IMR-90 (cell line): ENCODE results near the gene GBA3. TPM values are rescaled to one million over a fixed set of nuclear protein-coding genes. Genes with fewer than 3 reads are reported as not detected.

Experiments
- ATAC-seq: fragments of 200-7000 bp; cut with Tn5 transposase; 2 replicates; pipeline ENCODE4 v1.9.1; 2020; ENCODE audit warnings: low read depth, mild to moderate bottlenecking, moderate library complexity
- BruUV-seq: library from RNA; stranded (reverse); fragments of 400-500 nt; replicated peaks from 2 replicates; lab custom pipeline; 2021; lab: Mats Ljungman, UMichigan
- CTCF ChIA-PET: fragments of 300-600 bp; formaldehyde crosslinking; extraction: SDS; loops from one replicate; lab custom pipeline; 2021; ENCODE audit warnings: antibody characterized with exemption; lab: Yijun Ruan, JAX
- POLR2A ChIA-PET: fragments of 300-600 bp; sonication (Branson Sonifier 250); formaldehyde crosslinking; loops from one replicate; lab custom pipeline; 2022; ENCODE audit warnings: antibody characterized with exemption; ENCODE audit not compliant: unreplicated experiment; lab: Charles Lee
- DNase-seq: peaks from one replicate; pipeline ENCODE4 v3.0.0; 2013
- H2AFZ ChIP-seq: replicated peaks from 2 replicates; pipeline ENCODE3; 2013; ENCODE audit warnings: low read length, mild to moderate bottlenecking; ENCODE audit not compliant: poor library complexity
- H2AK5ac ChIP-seq: 2 replicates; pipeline ENCODE4 v1.6.1; 2013; ENCODE audit warnings: low read depth, low read length, inconsistent platforms
- H2AK9ac ChIP-seq: replicated peaks from 2 replicates; pipeline ENCODE3; 2013; ENCODE audit warnings: mild to moderate bottlenecking, low read depth, low read length, moderate library complexity; ENCODE audit not compliant: poor library complexity
- H2BK120ac ChIP-seq: 2 replicates; pipeline ENCODE4 v1.6.1; 2013; ENCODE audit warnings: low read depth, low read length, inconsistent platforms
- H2BK15ac ChIP-seq: 3 replicates; pipeline ENCODE4 v1.6.1; 2013; ENCODE audit warnings: low read depth, low read length, inconsistent platforms
- H2BK20ac ChIP-seq: 2 replicates; pipeline ENCODE4 v1.6.1; 2013; ENCODE audit warnings: low read depth, mild to moderate bottlenecking, inconsistent platforms, low read length, moderate library complexity
- H2BK5ac ChIP-seq: 2 replicates; pipeline ENCODE4 v1.6.1; 2013; ENCODE audit warnings: mild to moderate bottlenecking, low read depth, low read length, inconsistent platforms; ENCODE audit not compliant: poor library complexity, severe bottlenecking
- H3K14ac ChIP-seq: replicated peaks from 2 replicates; pipeline ENCODE4 v1.6.1; 2013; ENCODE audit warnings: low read depth, low read length, inconsistent platforms
- H3K18ac ChIP-seq: 2 replicates; pipeline ENCODE4 v1.6.1; 2013; ENCODE audit warnings: low read depth, low read length, control low read depth
- H3K23ac ChIP-seq: 2 replicates; pipeline ENCODE4 v1.6.1; 2013; ENCODE audit warnings: low read depth, low read length, inconsistent platforms
- H3K27ac ChIP-seq: 2 replicates; pipeline ENCODE4 v1.5.1; 2013; ENCODE audit warnings: mild to moderate bottlenecking, control low read depth, low read length; ENCODE audit not compliant: insufficient read depth
- H3K27me3 ChIP-seq: 2 replicates; pipeline ENCODE4 v1.6.1; 2013; ENCODE audit warnings: low read length; ENCODE audit not compliant: control insufficient read depth, insufficient read depth
- H3K36me3 ChIP-seq: 2 replicates; pipeline ENCODE4 v1.6.1; 2013; ENCODE audit warnings: low read length, mixed read lengths; ENCODE audit not compliant: control insufficient read depth, insufficient read depth
- H3K4ac ChIP-seq: 2 replicates; pipeline ENCODE4 v1.6.1; 2013; ENCODE audit warnings: low read depth, low read length, inconsistent platforms
- H3K4me1 ChIP-seq: 2 replicates; pipeline ENCODE4 v1.6.1; 2013; ENCODE audit warnings: low read length, mixed read lengths; ENCODE audit not compliant: control insufficient read depth, insufficient read depth
- H3K4me2 ChIP-seq: 2 replicates; pipeline ENCODE4 v1.6.1; 2013; ENCODE audit warnings: low read depth, mild to moderate bottlenecking, control low read depth, low read length, moderate library complexity
- H3K4me3 ChIP-seq: 2 replicates; pipeline ENCODE4 v1.5.1; 2013; ENCODE audit warnings: low read depth, mild to moderate bottlenecking, control low read depth, low read length, moderate library complexity; ENCODE audit not compliant: insufficient read depth
- H3K56ac ChIP-seq: 2 replicates; pipeline ENCODE4 v1.6.1; 2013; ENCODE audit warnings: low read length, inconsistent platforms; ENCODE audit not compliant: insufficient read depth; ENCODE audit errors: extremely low read depth
- H3K79me1 ChIP-seq, 2 experiments: 2 replicates each; pipeline ENCODE4 v1.6.1; 2013; ENCODE audit warnings: low read length in 2 of 2, inconsistent platforms in 1 of 2, low read depth in 1 of 2
- H3K9ac ChIP-seq: 2 replicates; pipeline ENCODE4 v1.6.1; 2013; ENCODE audit warnings: low read depth, low read length, control low read depth
- H3K9me1 ChIP-seq: 2 replicates; pipeline ENCODE4 v1.6.1; 2013; ENCODE audit warnings: low read length, inconsistent platforms; ENCODE audit not compliant: insufficient read depth
- H3K9me3 ChIP-seq: 2 replicates; pipeline ENCODE4 v1.6.1; 2013; ENCODE audit warnings: low read length; ENCODE audit not compliant: control insufficient read depth, insufficient read depth
- H4K20me1 ChIP-seq: 2 replicates; pipeline ENCODE4 v1.6.1; 2013; ENCODE audit warnings: low read length, inconsistent platforms; ENCODE audit not compliant: insufficient read depth
- H4K5ac ChIP-seq: 2 replicates; pipeline ENCODE4 v1.6.1; 2013; ENCODE audit warnings: mild to moderate bottlenecking, low read depth, low read length, control low read depth
- H4K8ac ChIP-seq, 2 experiments: 2 replicates each; pipeline ENCODE4 v1.6.1; 2013; ENCODE audit warnings: low read depth in 2 of 2, low read length in 2 of 2, control low read depth in 1 of 2, inconsistent platforms in 1 of 2
- H4K91ac ChIP-seq: 2 replicates; pipeline ENCODE4 v1.6.1; 2013; ENCODE audit warnings: low read depth, low read length, inconsistent platforms; ENCODE audit not compliant: insufficient read depth
- BHLHE40 ChIP-seq: fragments of 150-350 bp; IDR thresholded peaks from 2 replicates; pipeline ENCODE4 v1.6.1; 2016; ENCODE audit warnings: mild to moderate bottlenecking, low read depth, low read length
- CEBPB ChIP-seq: IDR thresholded peaks from 2 replicates; pipeline ENCODE4 v1.6.1; 2012; ENCODE audit warnings: low read depth, low read length, improper control_type of control experiment
- CHD1 ChIP-seq: IDR thresholded peaks from 2 replicates; pipeline ENCODE4 v1.6.1; 2012; ENCODE audit warnings: low read depth, low read length, improper control_type of control experiment
- MAZ ChIP-seq: IDR thresholded peaks from 2 replicates; pipeline ENCODE4 v1.6.1; 2012; ENCODE audit warnings: low read depth, mild to moderate bottlenecking, low read length, improper control_type of control experiment, moderate library complexity, borderline replicate concordance
- NFE2L2 ChIP-seq: fragments of 150-350 bp; IDR thresholded peaks from 2 replicates; pipeline ENCODE4 v1.6.1; 2016; ENCODE audit warnings: low read depth, mild to moderate bottlenecking, low read length
- RCOR1 ChIP-seq: IDR thresholded peaks from 2 replicates; pipeline ENCODE4 v1.6.1; 2012; ENCODE audit warnings: mild to moderate bottlenecking, low read length, improper control_type of control experiment; ENCODE audit not compliant: insufficient replicate concordance
- RFX5 ChIP-seq: IDR thresholded peaks from 2 replicates; pipeline ENCODE4 v1.8.0; 2012; ENCODE audit warnings: low read depth, mild to moderate bottlenecking, low read length, moderate library complexity
- SMC3 ChIP-seq: fragments of 150-350 bp; IDR thresholded peaks from 2 replicates; pipeline ENCODE4 v1.6.1; 2016; ENCODE audit warnings: low read depth, mild to moderate bottlenecking, antibody characterized with exemption, low read length, moderate library complexity
- USF2 ChIP-seq: fragments of 150-350 bp; IDR thresholded peaks from 2 replicates; pipeline ENCODE4 v1.6.1; 2017; ENCODE audit warnings: mild to moderate bottlenecking, antibody characterized with exemption, low read length, low read depth
- WGBS, 2 experiments: methylation state at CpG; one replicate each; pipeline versions ENCODE4 v1.1.5 to v1.1.7; 2013; ENCODE audit warnings: missing lambda C conversion rate in 2 of 2; ENCODE audit not compliant: insufficient read length in 1 of 2; ENCODE audit errors: extremely low coverage in 2 of 2; 5-methylcytosine and 5-hydroxymethylcytosine counted together
- dilution Hi-C: fragments of 300-500 bp; cut with HindIII; formaldehyde crosslinking; loops from one replicate; pipeline ENCODE4 v1.14.3; 2018; ENCODE audit warnings: low sequenced_read_pairs; ENCODE audit not compliant: unreplicated experiment
- in situ Hi-C: fragments of 300-500 bp; cut with MboI; formaldehyde crosslinking; loops from 3 replicates; pipeline ENCODE4 v1.14.3; 2019; ENCODE audit warnings: low sequenced_read_pairs, inconsistent platforms, mixed read lengths
- intact Hi-C: fragments of 100-400 bp; cut with micrococcal nuclease; formaldehyde crosslinking; loops from 2 replicates; pipeline ENCODE4 v1.10.0; 2022
- polyA plus RNA-seq, 3 experiments: library from polyadenylated mRNA; depleted of rRNA; stranded (reverse); fragments of >200 nt; gene quantifications; 2 replicates each; pipeline ENCODE4 v1.2.3, GENCODE V29; 2012; ENCODE audit warnings: low replicate concordance in 1 of 3
- total RNA-seq: library from RNA; depleted of rRNA; stranded (reverse); fragments of >200 nt; gene quantifications from 2 replicates; pipeline ENCODE4 v1.2.3, GENCODE V29; 2012
- TF ChIP-seq, protein P1 (sequence below): conservative IDR thresholded peaks from 2 replicates; pipeline ENCODE4 v1.5.1; 2012; ENCODE audit warnings: mild to moderate bottlenecking, low read depth, low read length, improper control_type of control experiment

Gene GBA3
- total and polyA plus RNA-seq, 2 of the 4 experiments (the other 2 are of a cell fraction): not detected

DNA sequence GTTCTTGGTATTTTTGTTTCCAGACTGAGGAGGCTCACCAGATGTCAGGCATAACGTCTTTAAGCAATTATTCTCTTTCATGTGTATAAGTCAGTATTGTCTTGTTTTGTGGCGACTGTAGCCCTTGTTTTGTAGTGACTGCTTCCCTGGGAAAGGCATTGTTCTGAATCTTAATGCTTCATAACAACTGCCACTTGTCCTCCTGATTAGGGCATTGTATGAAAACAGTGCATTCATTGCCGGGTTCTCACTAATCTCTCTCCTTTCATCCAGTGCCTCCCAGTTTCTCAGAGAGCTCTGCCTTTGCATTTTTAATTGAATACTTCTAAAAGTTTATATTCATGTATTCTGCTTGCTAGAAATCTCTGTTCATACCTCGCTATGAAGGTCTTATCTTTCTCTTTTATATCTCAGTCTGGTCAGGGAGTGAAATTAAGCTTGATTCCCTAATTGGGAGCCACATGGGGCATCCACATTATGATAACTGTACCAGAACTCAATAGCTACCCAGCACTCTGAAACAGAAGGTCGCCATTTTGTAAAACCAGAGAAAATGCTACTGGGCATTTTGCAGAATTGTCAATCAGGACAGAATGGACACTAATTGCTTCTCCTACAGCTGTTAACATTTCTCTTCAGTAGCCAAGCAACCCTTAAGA is 149.8 kb downstream of the GBA3 start:
- no peak for DNase-seq
- Histone ChIP-seq H3K4ac (no peak overlapping the region), H3K14ac (no peak overlapping the region), H2BK15ac (no peak overlapping the region), H4K5ac (no peak overlapping the region), H2AFZ (no peak overlapping the region), H3K79me1 (no peaks in the 10 kb centered on the region), H2BK20ac (no peak overlapping the region), H3K23ac (no peak overlapping the region), H4K20me1 (no peaks in the 10 kb centered on the region), H4K91ac (no peak overlapping the region), H3K56ac (no peak overlapping the region), H3K4me3 (no peak overlapping the region), H3K27me3 (no peaks in the 10 kb centered on the region), H2BK5ac (no peak overlapping the region), H3K18ac (no peak overlapping the region), H2AK5ac (no peak overlapping the region), H3K9me1 (no peaks in the 10 kb centered on the region), H3K9me3 (no peaks in the 10 kb centered on the region), H3K9ac (no peak overlapping the region), H3K36me3 (no peaks in the 10 kb centered on the region), H3K4me2 (no peak overlapping the region), H3K4me1 (no peaks in the 10 kb centered on the region), H2AK9ac (no peak overlapping the region), H4K8ac (no peak overlapping the region), H3K27ac (no peak overlapping the region), H2BK120ac (no peak overlapping the region)
- no peak for ATAC-seq
- WGBS, 2 experiments: no CpG with 5 or more reads among the region's 5 CpGs
- in situ Hi-C loops (no loop called here), intact Hi-C loops (no loop called here), dilution Hi-C loops (no loop called here)
- TF ChIP-seq BHLHE40: no peak
- TF ChIP-seq SMC3: no peak
- TF ChIP-seq MAZ: no peak
- no peak for TF ChIP-seq RCOR1
- no peak for TF ChIP-seq USF2
- TF ChIP-seq CHD1: no peak
- TF ChIP-seq RFX5: no peak
- TF ChIP-seq NFE2L2: no peak
- TF ChIP-seq CEBPB: no peak
- TF ChIP-seq, protein P1, sequence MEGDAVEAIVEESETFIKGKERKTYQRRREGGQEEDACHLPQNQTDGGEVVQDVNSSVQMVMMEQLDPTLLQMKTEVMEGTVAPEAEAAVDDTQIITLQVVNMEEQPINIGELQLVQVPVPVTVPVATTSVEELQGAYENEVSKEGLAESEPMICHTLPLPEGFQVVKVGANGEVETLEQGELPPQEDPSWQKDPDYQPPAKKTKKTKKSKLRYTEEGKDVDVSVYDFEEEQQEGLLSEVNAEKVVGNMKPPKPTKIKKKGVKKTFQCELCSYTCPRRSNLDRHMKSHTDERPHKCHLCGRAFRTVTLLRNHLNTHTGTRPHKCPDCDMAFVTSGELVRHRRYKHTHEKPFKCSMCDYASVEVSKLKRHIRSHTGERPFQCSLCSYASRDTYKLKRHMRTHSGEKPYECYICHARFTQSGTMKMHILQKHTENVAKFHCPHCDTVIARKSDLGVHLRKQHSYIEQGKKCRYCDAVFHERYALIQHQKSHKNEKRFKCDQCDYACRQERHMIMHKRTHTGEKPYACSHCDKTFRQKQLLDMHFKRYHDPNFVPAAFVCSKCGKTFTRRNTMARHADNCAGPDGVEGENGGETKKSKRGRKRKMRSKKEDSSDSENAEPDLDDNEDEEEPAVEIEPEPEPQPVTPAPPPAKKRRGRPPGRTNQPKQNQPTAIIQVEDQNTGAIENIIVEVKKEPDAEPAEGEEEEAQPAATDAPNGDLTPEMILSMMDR: no peak
- no TSS peak for BruUV-seq
- POLR2A ChIA-PET: no interaction called here
- CTCF ChIA-PET: no interaction called here
